ENCODE results near the gene ITPKA. TPM values are rescaled to one million over a fixed set of nuclear protein-coding genes. Genes with fewer than 3 reads are reported as not detected.

The ITPKA gene
- total RNA-seq, 1 donor from 2014 or later: 10.7 TPM

DNA sequence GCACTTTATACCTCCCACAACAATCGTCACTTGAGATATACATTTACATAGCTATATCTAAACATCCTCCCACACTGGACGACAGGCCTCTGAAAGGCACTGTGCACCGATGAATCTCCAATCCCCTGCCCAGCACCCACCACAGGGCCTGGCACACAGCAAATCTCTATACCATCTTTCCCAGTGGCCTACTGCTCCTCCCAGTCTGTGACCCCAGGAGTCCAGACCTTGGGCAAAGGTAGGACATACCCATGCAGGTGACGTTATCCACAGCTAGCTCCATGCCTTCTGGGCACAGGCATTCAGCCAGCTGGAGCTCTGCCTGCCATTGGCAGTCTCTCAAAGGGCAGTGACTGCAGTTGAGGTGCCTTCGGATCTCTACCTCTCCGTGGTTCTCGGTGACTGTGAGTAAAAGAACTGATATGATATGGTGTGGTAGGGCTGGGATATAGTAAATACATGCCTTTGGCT is 14.2 kb downstream of the ITPKA start:
- no peak for DNase-seq (ENCODE audit: low read depth)

DNA sequence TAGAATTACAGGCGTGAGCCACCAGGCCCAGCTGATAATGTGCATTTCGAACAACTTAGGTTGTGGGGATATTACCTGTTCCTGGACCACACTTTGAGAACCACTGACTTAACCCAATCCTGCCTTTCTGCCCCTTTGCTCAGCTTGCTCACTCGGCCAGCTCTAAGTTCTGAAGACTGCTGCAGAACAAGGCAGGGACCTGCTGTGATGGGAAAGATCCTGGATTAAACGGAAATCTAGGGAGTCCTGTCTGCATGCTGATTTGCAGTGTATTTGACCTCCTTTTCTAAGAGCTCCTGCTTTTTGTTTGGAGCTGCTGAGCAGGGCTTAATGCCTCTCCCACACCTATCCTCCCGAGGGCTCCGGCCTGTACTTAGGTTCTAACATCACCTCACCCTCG is 17.1 kb downstream of the ITPKA start:
- no peak for DNase-seq (ENCODE audit: low read depth)

DNA sequence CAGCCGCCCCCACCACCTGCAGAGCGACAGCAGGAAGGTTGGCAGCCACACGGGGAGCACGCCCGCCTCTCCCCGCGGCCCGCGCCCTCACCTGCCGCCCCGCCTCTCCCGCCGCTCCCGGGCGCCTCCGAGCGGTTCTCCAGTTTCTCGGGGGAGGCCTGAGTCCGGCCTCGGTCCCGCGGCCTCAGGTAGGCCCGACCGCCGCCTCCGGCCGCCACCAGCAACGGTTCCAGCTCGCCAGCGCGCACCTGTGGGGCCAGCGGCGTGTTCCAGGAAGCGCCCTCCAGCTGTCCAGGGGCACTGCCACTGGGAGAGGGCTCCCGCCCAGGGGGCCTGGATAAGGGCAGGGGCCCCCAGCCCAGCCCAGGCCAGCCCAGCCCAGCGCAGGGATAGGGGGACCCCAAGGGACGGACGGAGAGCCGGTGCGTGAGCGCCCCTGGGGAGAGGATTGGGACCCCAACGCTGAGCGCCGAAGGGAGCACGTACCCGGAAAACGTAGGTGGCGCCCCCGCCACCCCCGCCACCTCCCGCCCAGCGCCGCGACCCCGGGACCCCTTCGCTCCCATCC is 17.7 kb downstream of the ITPKA start:
- no peak for DNase-seq (ENCODE audit: low read depth)

DNA sequence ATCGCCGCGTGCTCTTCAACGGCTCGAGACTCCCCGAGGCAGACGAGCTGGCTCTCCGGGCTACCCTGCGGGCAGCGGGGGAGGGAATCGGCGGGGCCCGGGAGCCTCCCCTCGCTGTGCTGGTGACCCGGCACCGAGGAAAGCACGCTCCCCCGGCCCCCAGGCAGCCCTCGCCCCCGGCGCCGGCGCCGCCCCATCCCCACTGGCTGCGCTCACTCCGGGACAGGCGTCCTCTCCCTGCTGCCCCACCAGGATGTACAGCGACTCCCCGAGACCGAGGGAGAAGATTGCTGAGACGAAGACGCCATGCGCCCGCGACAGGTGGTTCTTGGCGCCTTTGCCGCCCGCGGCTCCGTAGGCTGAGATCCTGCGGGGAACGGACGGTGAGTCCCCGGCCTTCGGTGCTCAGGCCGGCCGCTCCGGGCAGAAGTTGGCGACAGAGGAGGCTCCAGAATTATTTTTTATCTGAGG is 18.3 kb downstream of the ITPKA start:
- peak; percentile 27 for DNase-seq (ENCODE audit: low read depth)

DNA sequence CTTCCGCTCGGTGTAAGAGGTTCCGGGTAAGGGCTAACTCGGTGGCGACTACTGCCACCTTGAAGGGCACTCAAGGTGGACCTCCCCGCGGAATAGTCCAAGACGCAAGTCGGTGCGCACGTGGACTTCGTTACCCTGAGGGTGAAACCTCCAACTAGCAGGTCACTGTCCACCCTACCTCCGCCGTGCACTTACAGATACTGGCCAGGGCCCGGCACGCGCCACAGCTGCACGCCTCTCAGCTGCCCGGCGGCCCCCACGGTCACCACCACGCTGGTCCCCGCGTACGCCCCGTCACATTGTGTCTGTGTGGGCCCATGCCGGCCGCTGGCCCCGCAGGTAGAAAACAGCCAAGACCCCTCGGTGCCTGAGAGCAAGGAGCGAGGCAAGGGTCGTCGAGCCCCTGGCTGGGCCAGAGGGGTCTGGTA is 18.9 kb downstream of the ITPKA start:
- peak; percentile 20 for DNase-seq (ENCODE audit: low read depth)

DNA sequence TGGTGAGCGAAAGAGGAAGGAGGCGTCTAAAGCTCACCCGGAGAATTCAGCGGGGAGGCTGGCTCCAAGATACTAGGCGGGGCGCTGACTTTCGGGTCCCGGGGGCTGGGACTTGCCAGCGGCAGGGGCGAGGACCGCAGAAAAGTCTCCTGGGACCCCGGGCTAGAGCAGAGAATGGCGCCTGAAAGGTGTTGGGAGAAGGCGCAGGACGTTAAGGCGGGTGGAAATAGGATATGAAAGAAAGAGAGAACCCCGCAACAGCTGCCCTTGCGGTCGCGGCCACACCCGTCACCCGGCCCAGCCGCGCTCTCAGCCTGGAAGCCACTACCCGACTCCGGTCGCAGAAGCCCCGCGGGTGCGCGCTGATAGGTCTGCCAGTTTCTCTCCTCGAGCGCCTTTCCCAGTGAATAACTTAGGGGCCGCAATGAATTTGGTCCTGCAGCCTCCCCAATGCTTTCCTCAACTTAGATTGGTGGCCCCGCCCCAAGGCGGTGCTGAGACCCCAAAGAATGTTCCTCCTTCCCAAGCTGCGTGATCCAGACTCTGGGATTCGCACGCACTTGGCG is 19.3 kb downstream of the ITPKA start:
- DNase-seq (ENCODE audit: low read depth): peak; percentile 86

DNA sequence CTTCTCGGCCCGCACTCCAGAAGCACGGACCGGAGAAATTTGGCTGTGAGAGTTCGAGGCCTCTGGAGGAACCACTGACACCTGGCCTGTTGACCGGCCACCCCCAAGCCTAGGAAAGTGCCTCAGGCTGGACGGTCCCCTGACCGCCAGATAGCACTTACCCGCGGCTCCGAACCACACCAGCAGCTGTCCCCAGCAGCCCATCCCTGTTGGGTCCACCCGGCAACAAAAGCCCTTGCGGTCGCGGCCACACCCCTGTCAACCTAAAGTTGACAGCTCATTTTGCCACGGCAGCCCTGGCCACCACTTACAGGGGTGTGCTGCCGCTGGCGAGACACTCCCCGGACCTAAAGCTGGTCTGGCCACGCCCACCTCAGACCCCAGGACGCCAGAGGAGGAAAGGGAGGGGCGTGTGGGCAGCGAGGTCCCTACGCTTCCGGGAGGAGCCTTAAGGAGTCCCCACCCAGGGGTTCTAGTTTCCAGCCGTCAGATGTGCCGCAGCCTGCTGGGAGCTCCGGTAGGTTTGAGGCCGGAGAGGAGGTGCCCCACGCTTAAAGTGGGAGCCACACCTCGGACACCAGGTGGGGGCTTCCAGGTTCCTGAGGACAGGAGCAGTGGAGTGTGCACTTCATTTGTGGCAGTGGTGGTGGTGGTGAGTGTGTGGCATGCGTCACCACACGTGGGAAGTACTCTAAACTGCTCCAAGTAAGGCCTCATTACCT is 20.0 kb downstream of the ITPKA start, which contains the start of gene LTK:
Gene LTK (minus strand): TSS at position 322 of the 722 bp plus-strand sequence. CDS start 118 bp downstream, at position 204.
- peak; percentile 95 for DNase-seq (ENCODE audit: low read depth)

DNA sequence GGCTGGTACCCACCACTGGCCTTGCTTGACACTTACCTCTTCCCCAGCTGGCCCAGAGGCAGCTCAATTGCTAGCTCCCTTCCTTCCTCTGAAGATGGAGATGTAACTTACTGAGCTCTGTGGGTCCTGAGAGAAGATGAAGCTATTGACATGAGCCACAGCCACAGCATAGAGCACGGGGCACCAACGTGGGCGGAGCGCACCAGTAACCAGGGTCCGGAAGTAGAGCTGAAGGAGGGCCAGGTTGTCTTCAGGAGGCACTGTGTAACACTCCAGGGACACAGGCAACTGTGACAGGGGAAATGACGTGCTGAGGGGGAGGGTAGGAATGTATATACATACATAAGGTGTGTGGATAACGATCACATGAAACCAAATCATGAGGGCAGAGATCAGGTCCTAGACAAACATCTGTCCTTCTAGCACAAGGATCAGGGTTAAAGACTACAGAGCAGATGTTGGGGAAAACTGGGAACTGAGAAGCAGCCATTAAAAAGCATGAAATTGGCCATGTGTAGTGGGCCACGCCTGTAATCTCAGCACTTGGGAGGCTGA is 24.3 kb downstream of the ITPKA start:
- no peak for DNase-seq (ENCODE audit: low read depth)

DNA sequence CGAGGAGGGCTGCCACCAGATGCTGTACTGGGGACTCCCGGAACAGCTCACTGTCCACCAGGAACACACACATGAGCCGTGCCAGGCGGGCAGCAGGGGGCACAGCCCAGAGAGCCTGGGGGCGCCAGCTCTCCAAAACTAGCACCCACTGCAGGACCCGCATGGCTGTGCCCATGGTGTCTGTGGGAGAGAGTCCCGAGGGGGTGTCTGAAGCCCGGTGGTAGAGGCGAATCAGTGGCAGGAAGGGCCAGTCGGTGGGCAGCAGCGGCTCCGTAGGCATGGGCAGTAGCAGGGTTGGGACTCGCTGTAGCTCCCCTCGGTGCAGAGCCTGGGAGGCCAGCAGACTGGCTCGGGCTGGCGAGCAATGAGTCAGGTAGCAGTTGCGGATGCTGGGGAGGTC is 27.0 kb downstream of the ITPKA start:
- no peak for DNase-seq (ENCODE audit: low read depth)

DNA sequence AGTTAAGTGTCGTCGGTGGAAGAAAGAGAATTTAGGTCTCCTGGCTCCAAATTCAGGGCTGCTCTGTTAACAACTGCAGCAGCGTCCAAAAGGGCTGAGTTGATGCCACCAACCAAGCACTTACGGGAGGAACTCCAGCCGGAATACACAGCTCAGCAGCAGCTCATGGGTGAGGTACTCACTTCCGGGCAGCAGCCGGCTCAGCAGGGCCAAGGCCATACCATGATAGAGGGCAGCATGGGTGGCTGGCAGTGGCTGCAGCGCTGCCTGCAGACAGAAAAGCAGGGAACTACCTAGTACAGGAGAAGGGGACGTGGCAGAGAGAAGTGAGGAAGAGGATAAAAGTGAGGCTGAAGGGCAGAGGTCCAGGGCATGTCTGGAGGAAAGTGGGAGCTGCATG is 27.9 kb downstream of the ITPKA start:
- DNase-seq (ENCODE audit: low read depth): no peak

DNA sequence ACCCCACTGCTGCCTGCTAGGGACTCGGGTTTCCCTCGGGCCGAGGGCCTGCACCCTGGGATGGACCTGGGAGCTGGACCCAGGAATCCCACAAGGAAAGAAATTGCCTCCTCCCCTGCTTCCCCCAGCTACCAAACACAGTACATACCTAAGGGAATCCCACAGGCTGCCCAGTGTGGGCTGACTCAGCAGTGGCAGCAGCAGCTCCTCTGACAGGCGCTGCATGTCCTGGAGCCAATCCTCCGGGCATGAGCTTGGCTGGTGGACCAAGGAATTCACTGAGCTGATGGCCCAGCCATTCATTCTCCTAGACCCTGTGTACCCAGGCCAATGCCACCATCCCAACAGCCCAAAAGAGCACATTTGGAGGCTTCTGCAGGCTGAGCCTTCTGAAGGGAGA is 29.4 kb downstream of the ITPKA start:
- peak; percentile 68 for DNase-seq (ENCODE audit: low read depth)

DNA sequence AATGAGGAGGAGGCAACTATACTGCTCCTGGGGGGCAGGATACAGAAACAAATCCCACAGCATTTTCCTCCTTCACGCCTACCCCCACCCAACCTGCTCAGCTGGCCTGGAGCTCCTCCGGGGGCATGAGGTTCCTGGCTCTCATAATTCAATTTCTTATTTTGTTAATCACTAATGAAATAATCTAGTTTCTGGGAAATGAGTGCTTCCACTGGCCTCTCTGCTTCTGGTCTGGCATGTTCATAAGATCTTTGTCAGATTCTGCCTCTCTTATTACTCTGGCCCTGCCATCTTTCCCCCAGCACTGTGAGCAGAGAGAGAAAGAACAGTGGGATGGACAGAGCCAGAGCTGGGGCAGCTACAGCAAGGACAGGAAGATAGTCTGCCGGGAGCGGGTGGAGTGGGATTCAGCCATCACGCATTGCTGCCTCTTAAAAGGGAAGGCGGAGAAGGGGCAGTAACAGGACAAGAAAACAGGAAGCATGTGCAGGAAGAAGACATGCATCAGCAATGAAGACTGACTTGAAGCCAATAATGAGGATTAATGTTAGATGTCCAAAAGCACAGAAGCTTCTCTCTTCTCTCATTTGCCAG is 36.8 kb downstream of the ITPKA start:
- no peak for DNase-seq (ENCODE audit: low read depth)

DNA sequence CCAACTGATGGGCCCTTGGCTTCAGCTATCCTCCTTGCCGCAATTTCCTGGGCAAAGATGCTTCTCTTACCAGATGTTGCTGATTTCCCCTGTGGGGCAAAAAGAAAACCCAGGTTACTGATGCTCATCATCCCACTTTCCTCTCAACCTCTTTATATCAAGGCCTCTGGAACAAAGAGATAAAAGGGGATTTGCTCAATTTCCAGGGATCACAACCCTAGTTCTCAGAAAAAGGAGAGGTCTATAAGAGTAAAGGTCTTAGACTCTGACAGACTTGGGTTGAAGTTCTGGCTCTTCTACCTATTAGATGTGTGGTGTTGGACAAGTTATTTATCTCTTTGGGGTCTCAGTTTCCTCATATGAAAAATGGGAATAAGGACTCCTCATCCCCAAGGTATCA is 41.9 kb downstream of the ITPKA start:
- DNase-seq (ENCODE audit: low read depth): no peak

DNA sequence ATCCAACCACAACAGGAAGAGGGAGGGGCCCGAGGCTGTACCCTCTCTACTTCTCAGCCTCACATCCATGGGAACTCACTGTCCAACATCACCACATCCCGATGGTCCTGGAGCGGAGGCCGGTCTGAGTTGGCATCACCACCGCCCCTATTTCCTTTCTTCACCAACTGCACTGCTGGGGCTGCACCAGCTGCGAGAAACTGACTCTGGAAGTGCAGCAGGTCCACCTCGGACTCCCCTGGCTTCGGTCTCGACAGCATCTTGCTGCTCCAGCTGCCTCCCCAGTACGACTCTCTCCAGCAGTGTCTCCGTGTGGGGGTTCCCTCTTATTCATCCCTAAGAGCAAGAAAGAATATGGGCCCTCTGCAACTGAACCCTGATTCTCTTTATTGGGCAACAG is 43.2 kb downstream of the ITPKA start:
- no peak for DNase-seq (ENCODE audit: low read depth)

DNA sequence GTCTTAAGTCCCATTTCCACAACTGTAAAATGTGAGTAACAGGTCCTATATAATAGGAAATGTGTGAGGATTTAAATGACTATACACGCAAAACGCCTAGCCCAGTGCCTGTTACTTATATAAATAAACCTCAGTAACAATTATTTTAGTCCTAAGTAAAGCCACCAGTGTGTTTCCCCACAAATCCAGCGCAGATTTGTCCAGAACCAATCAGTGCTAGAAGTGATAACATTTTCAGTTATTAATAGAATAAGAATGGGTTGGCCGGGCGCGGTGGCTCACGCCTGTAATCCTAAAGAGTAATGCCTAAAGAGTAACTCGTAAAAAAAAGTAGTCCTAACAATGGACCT is 49.8 kb downstream of the ITPKA start:
- DNase-seq (ENCODE audit: low read depth): no peak

DNA sequence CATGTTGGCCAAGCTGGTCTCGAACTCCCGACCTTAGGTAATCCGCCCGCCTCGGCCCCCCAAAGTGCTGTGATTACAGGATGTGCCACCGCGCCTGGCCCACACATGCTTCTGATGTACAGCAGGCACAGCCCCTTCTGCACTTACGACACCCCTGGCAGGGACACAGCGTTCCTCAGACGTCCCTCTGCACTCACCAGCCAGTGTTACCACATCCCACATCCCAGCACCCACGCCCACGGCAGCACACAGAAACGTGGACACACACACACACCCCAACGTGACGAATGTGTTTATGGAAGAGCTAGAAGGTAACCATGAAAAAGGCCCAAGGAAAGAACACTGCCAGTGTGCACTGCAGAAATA is 51.0 kb downstream of the ITPKA start:
- DNase-seq (ENCODE audit: low read depth): no peak

DNA sequence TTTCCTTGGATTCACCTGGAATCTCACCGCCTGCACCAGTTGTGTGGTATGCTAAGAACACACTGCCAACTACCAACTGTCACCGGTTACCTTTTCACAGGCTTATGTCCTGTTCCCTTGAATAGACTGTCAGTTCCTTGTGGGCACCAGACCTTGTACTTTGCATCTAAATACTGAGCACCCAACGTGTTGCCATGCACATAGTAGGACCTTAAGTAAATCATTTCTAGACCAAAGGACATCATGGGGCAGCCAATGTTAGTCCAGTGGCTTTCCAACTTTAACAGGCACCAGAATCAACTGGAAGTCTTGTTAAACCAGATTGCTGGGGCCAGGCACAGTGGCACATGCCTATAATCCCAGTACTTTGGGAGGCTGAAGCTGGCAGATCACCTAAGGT is 51.5 kb downstream of the ITPKA start:
- no peak for DNase-seq (ENCODE audit: low read depth)

DNA sequence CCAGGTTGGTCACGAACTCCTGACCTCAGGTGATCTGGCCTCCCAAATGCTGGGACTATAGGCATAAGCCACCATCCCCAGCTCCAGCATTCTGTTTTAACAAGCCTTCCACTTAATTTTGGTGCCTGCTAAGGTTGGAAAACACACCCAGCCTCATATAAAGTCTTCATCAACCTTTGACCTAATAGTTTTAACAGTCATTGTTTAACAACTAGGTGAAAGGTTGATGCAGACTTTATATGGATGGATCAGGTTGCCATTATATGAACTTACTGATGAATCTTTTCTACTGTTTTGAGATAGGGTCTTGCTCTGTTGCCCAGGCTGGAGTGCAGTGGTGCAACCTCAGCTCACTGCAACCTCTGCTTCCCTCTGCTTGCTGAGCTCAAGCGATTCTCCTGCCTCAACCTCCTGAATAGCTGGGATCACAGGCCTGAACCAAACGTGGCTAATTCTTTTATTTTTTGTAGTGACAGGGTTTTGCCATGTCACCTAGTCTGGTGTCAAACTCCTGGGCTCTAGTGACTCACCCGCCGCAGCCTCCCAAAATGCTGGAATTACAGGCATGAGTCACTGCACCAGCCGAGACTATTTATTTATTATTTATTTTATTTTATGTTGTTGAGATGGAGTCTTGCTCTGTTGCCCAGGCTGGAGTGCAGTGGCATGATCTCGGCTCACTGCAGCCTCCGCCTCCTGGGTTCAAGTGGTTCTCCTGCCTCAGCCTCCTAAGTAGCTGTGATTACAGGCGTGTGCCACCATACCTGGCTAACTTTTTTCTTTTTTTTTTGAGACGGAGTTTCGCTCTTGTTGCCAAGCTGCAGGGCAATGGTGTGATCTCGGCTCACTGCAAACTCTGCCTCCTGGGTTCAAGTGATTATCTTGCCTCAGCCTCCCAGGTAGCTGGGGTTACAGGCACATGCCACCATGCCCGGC is 53.4 kb downstream of the ITPKA start:
- DNase-seq (ENCODE audit: low read depth): peak; percentile 71

DNA sequence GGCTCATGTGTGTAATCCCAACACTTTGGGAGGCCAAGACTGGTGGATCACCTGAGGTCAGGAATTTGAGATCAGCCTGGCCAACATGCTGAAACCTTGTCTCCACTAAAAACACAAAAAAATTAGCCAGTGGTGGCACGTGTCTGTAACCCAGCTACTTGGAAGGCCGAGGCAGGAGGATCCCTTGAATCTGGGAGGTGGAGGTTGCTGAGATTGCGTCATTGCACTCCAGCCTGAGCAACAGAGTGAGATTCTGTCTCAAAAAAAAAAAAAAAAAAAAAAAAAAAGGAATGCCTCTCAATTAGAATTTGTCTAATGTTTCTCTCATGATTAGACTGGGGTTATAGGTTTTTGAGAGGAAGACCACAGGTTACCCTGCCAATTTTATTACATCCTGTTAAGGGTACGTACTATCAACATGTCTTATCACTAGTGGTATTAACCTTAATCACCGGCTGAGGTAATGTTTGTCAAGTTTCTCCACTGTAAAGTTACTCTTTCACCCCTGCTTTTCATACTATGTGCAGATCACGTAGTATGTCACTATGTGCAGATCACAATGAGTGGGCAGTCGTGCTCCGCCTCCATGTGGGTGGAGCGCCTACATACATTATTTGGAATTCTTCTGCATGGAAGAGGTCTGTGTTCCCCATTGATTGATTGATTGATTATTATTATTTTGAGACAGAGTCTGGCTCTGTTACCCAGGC is 56.5 kb downstream of the ITPKA start:
- no peak for DNase-seq (ENCODE audit: low read depth)

Measured in myocyte (in vitro differentiated cells).